Measurements from ENCODE around the gene SLC6A12. TPM values are rescaled to one million over a fixed set of nuclear protein-coding genes. Genes with fewer than 3 reads are reported as not detected.

Gene SLC6A12
- polyA plus RNA-seq, 1 donor (not counting 4 experiments of a cell fraction or from before 2014, with no cell fraction given) = not detected

DNA sequence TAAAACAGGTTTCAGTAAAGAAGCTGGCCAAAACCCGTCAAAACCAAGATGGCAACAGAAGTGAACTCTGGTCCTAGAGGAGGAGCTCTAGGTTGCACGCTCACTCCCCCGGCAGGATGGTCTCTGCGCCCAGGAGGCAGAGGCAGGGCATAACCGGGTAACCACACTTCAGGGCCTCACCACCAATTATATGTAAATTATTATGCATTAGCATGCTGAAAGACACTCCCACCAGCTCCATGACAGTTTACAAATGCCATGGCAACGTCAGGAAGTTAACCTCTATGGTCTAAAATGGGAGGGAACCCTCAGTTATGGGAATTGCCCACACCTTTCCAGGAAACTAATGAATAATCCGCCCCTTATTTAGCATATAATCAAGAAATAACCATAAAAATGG is 20.1 kb upstream of the SLC6A12 start:
- Histone ChIP-seq H3K36me3 (ENCODE audit: control insufficient read depth in 2 of 2, extremely low read depth in 1 of 2, insufficient read depth in 2 of 2, low read length in 2 of 2) (no peaks in the 10 kb centered on the region), H3K9me3 (ENCODE audit: control insufficient read depth, low read depth, low read length) (no peaks in the 10 kb centered on the region), H4K20me1 (ENCODE audit: control insufficient read depth, extremely low read depth, insufficient read depth, low read length) (no peaks in the 10 kb centered on the region), H3K4me3 (ENCODE audit: control insufficient read depth in 2 of 3, extremely low read depth in 1 of 3, insufficient read depth in 2 of 3, low read depth in 1 of 3, low read length in 3 of 3) (no peak overlapping the region), H2AFZ (ENCODE audit: control insufficient read depth, low read length) (no peak overlapping the region), H3K27ac (ENCODE audit: control insufficient read depth, insufficient read depth, low read length) (no peak overlapping the region), H3K4me1 (ENCODE audit: control insufficient read depth, extremely low read depth, insufficient read depth, low read length) (no peaks in the 10 kb centered on the region), H3K79me2 (ENCODE audit: control insufficient read depth, insufficient read depth, low read length) (no peaks in the 10 kb centered on the region), H3K9me1 (ENCODE audit: control insufficient read depth, extremely low read depth, insufficient read depth, low read length) (no peaks in the 10 kb centered on the region), H3K9ac (ENCODE audit: control insufficient read depth, extremely low read depth, insufficient read depth, low read length) (no peak overlapping the region), H3K4me2 (ENCODE audit: control insufficient read depth, extremely low read depth, insufficient read depth, low read depth, low read length) (no peak overlapping the region), H3K27me3 (ENCODE audit: control insufficient read depth, extremely low read depth, insufficient read depth, low read length) (peaks cover 5% of the 10 kb centered on the region)
- DNase-seq (ENCODE audit: low read depth, low spot score) = no peak
- FAIRE-seq = no peak
- TF ChIP-seq, protein P1, sequence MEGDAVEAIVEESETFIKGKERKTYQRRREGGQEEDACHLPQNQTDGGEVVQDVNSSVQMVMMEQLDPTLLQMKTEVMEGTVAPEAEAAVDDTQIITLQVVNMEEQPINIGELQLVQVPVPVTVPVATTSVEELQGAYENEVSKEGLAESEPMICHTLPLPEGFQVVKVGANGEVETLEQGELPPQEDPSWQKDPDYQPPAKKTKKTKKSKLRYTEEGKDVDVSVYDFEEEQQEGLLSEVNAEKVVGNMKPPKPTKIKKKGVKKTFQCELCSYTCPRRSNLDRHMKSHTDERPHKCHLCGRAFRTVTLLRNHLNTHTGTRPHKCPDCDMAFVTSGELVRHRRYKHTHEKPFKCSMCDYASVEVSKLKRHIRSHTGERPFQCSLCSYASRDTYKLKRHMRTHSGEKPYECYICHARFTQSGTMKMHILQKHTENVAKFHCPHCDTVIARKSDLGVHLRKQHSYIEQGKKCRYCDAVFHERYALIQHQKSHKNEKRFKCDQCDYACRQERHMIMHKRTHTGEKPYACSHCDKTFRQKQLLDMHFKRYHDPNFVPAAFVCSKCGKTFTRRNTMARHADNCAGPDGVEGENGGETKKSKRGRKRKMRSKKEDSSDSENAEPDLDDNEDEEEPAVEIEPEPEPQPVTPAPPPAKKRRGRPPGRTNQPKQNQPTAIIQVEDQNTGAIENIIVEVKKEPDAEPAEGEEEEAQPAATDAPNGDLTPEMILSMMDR (optimal IDR thresholded peaks at IDR 0.05 in 1 of 3, IDR thresholded peaks at IDR 0.05 in 1 of 3, conservative IDR thresholded peaks at IDR 0.05 in 1 of 3; ENCODE audit: extremely low read depth in 1 of 3, insufficient read depth in 2 of 3, low read length in 3 of 3) = no peak
- dilution Hi-C loops (cut with MboI; ENCODE audit: extremely low pct_ligation_motif_present, low sequenced_read_pairs) = no loop called here

DNA sequence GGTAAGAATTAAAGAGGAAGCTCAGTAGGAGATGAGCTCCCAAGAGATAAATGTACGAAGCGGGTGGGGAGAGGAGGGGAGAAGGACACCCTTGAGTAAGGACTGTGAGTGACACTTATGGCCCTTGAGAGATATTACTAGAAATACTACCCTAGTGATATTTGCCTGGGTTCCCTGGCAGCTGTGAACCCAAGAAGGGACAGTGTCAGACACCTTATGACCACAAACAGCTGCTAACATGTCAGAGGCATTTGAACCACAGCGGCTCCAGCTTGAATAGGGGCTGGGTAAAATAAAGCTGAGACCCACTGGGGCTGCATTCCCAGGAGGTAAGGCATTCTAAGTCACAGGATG is 19.6 kb upstream of the SLC6A12 start:
- Histone ChIP-seq H3K4me1 (ENCODE audit: control insufficient read depth, extremely low read depth, insufficient read depth, low read length) (no peaks in the 10 kb centered on the region), H2AFZ (ENCODE audit: control insufficient read depth, low read length) (no peak overlapping the region), H3K36me3 (ENCODE audit: control insufficient read depth in 2 of 2, extremely low read depth in 1 of 2, insufficient read depth in 2 of 2, low read length in 2 of 2) (no peaks in the 10 kb centered on the region), H3K79me2 (ENCODE audit: control insufficient read depth, insufficient read depth, low read length) (no peaks in the 10 kb centered on the region), H3K9me3 (ENCODE audit: control insufficient read depth, low read depth, low read length) (no peaks in the 10 kb centered on the region), H3K9ac (ENCODE audit: control insufficient read depth, extremely low read depth, insufficient read depth, low read length) (no peak overlapping the region), H3K9me1 (ENCODE audit: control insufficient read depth, extremely low read depth, insufficient read depth, low read length) (no peaks in the 10 kb centered on the region), H3K4me2 (ENCODE audit: control insufficient read depth, extremely low read depth, insufficient read depth, low read depth, low read length) (no peak overlapping the region), H3K27ac (ENCODE audit: control insufficient read depth, insufficient read depth, low read length) (no peak overlapping the region), H3K27me3 (ENCODE audit: control insufficient read depth, extremely low read depth, insufficient read depth, low read length) (peaks cover 7% of the 10 kb centered on the region), H3K4me3 (ENCODE audit: control insufficient read depth in 2 of 3, extremely low read depth in 1 of 3, insufficient read depth in 2 of 3, low read depth in 1 of 3, low read length in 3 of 3) (no peak overlapping the region), H4K20me1 (ENCODE audit: control insufficient read depth, extremely low read depth, insufficient read depth, low read length) (no peaks in the 10 kb centered on the region)
- no peak for DNase-seq (ENCODE audit: low read depth, low spot score)
- dilution Hi-C loops (cut with MboI; ENCODE audit: extremely low pct_ligation_motif_present, low sequenced_read_pairs) = no loop called here
- TF ChIP-seq, protein P1 (optimal IDR thresholded peaks at IDR 0.05 in 1 of 3, IDR thresholded peaks at IDR 0.05 in 1 of 3, conservative IDR thresholded peaks at IDR 0.05 in 1 of 3; ENCODE audit: extremely low read depth in 1 of 3, insufficient read depth in 2 of 3, low read length in 3 of 3) = no peak
- TF ChIP-seq EZH2 (IDR thresholded peaks at IDR 0.05; ENCODE audit: low read length) = no peak
- no peak for FAIRE-seq
